Measurements from ENCODE around the gene NCK1.
"Not testable (repeated sequence)": the region's sequence is repeated elsewhere in the genome, so short reads cannot be mapped to it uniquely, and the experiment has no call there.

NCK1 gene

DNA sequence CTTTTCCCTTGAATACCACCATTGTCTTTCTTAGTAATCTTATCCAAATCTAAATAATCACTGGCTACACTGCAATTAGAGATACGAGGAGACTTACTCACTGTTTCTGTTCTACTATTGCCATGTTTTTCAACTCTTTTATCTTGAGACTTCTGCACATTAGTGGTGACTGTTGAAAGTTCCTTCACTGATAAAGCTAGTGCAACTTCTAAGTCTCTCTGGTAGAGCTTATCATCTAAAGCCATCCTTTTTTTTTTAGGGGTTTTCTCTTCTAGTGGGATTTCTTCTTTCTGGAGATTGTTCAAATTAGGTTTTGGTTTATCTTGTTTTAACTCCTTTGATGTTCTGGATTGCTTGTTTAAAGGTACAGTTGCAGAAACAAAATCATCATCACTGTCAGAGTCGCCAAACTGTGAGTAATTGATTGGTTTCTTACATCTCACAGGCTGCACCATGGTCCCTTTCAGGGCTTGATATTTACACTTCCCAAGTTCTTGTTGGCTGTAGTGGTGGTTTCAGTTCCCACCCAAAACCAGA lies 37.7 kb downstream of the NCK1 start:
- H3K27ac ChIP-seq = no peak overlapping the region
- H3K4me1 ChIP-seq (ENCODE audit: control insufficient read depth in 1 of 2, insufficient read depth in 1 of 2, low read depth in 1 of 2, low read length in 1 of 2) = no peaks in the 10 kb centered on the region
- TF ChIP-seq, protein P1, sequence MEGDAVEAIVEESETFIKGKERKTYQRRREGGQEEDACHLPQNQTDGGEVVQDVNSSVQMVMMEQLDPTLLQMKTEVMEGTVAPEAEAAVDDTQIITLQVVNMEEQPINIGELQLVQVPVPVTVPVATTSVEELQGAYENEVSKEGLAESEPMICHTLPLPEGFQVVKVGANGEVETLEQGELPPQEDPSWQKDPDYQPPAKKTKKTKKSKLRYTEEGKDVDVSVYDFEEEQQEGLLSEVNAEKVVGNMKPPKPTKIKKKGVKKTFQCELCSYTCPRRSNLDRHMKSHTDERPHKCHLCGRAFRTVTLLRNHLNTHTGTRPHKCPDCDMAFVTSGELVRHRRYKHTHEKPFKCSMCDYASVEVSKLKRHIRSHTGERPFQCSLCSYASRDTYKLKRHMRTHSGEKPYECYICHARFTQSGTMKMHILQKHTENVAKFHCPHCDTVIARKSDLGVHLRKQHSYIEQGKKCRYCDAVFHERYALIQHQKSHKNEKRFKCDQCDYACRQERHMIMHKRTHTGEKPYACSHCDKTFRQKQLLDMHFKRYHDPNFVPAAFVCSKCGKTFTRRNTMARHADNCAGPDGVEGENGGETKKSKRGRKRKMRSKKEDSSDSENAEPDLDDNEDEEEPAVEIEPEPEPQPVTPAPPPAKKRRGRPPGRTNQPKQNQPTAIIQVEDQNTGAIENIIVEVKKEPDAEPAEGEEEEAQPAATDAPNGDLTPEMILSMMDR (IDR thresholded peaks at IDR 0.05) = no peak
- H3K4me3 ChIP-seq (ENCODE audit: low read depth in 1 of 2, low read length in 1 of 2) = no peak overlapping the region
- H3K9me3 ChIP-seq = no peaks in the 10 kb centered on the region
- no peaks in the 10 kb centered on the region for H3K36me3 ChIP-seq
- H3K27me3 ChIP-seq = no peaks in the 10 kb centered on the region

DNA sequence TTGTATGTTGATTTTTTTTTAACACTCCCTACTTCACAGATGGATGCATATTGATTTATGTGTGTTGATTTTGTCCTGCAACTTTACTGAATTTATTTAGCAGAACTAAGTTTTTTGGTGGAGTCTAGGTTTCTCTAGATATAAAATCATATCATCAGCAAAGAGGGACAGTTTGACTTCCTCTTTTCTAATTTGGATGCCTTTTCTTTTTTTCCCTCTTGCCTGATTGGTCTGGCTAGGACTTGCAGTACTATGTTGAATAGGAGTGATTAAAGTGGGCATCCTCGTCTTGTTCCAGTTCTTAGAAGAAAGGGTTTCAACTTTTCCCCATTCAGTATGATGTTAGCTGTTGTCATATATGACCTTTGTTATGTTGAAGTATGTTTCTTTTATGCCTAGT lies 38.7 kb downstream of the NCK1 start:
- H3K4me1 ChIP-seq (ENCODE audit: control insufficient read depth in 1 of 2, insufficient read depth in 1 of 2, low read depth in 1 of 2, low read length in 1 of 2); H3K27me3 ChIP-seq; H3K36me3 ChIP-seq; H3K4me3 ChIP-seq (ENCODE audit: low read depth in 1 of 2, low read length in 1 of 2); H3K9me3 ChIP-seq; H3K27ac ChIP-seq: not testable (repeated sequence)

DNA sequence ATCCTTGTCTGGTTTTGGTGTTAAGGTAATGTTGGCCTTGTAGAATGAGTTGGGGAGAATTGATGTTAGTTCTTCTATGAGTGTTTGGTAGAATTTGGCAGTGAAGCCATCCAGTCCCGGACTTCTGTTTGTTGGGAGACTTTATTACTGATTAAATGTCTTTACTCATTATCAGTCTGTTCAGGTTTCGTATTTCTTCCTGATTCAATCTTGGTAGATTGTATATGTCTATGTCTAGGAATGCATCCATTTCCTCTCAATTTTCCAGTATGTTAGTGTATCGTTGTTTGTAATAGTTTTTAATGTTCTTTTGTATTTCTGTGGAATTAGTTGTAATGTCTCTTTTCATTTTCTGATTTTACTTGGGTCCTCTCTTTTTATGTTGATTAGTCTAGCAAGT lies 39.4 kb downstream of the NCK1 start:
- no peak overlapping the region for H3K27ac ChIP-seq
- no peaks in the 10 kb centered on the region for H3K27me3 ChIP-seq
- H3K4me3 ChIP-seq (ENCODE audit: low read depth in 1 of 2, low read length in 1 of 2) = no peak overlapping the region
- H3K36me3 ChIP-seq = no peaks in the 10 kb centered on the region
- H3K9me3 ChIP-seq = no peaks in the 10 kb centered on the region
- TF ChIP-seq, protein P1 (IDR thresholded peaks at IDR 0.05) = no peak
- H3K4me1 ChIP-seq (ENCODE audit: control insufficient read depth in 1 of 2, insufficient read depth in 1 of 2, low read depth in 1 of 2, low read length in 1 of 2) = no peaks in the 10 kb centered on the region

DNA sequence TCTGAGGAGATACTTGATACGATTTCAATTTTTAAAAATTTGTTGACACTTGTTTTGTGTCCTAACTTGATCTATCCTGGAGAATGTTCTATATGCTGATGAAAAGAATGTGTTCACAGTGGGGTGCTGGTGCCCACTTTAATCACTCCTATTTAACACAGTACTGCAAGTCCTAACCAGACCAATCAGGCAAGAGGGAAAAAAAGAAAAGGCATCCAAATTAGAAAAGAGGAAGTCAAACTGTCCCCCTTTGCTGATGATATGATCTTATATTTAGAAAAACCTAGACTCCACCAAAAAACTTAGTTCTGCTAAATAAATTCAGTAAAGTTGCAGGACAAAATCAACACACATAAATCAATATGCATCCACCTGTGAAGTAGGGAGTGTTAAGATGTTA lies 40.5 kb downstream of the NCK1 start:
- not testable (repeated sequence) for H3K27me3 ChIP-seq; H3K4me3 ChIP-seq (ENCODE audit: low read depth in 1 of 2, low read length in 1 of 2); H3K4me1 ChIP-seq (ENCODE audit: control insufficient read depth in 1 of 2, insufficient read depth in 1 of 2, low read depth in 1 of 2, low read length in 1 of 2); H3K27ac ChIP-seq; H3K36me3 ChIP-seq; H3K9me3 ChIP-seq

DNA sequence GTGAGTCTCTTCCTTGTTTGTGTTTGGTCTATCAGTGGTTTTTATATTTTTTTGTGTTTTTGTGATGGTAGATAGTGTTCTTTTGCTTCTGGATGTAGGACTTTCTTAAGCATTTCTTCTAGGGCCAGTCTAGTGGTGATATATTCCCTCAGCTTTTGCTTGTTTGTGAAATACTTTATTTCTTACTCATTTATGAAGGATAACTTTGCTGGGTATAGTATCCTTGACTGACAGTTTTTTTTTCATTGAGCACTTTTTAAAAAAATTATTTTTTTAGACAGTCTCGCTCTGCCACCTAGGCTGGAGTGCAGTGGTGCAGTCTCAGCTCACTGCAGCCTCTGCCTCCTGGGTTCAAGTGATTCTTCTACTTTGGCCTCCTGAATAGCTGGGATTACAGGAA lies 41.9 kb downstream of the NCK1 start:
- Histone ChIP-seq H3K36me3 (no peaks in the 10 kb centered on the region), H3K4me3 (ENCODE audit: low read depth in 1 of 2, low read length in 1 of 2) (no peak overlapping the region), H3K9me3 (no peaks in the 10 kb centered on the region), H3K27ac (no peak overlapping the region), H3K4me1 (ENCODE audit: control insufficient read depth in 1 of 2, insufficient read depth in 1 of 2, low read depth in 1 of 2, low read length in 1 of 2) (no peaks in the 10 kb centered on the region), H3K27me3 (no peaks in the 10 kb centered on the region)
- TF ChIP-seq, protein P1 (IDR thresholded peaks at IDR 0.05) = no peak

DNA sequence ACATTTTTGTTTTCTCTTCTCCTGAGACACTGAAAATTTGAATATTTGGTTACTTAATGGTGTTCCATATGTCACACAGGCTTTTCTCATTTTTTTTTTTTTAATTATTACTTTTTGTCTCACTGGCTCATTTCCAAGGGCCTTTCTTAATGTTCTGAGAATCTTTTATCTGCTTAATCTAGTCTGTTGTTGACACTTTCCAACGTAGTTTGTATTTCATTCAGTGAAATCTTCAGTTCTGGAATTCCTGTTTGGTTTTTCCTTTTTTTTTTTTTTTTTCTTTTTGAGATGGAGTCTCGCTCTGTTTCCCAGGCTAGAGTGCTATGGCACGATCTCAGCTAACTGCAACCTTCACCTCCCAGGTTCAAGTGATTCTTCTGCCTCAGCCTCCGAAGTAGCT lies 42.7 kb downstream of the NCK1 start:
- TF ChIP-seq, protein P1 (IDR thresholded peaks at IDR 0.05) = no peak
- no peaks in the 10 kb centered on the region for H3K9me3 ChIP-seq
- H3K4me1 ChIP-seq (ENCODE audit: control insufficient read depth in 1 of 2, insufficient read depth in 1 of 2, low read depth in 1 of 2, low read length in 1 of 2) = no peaks in the 10 kb centered on the region

DNA sequence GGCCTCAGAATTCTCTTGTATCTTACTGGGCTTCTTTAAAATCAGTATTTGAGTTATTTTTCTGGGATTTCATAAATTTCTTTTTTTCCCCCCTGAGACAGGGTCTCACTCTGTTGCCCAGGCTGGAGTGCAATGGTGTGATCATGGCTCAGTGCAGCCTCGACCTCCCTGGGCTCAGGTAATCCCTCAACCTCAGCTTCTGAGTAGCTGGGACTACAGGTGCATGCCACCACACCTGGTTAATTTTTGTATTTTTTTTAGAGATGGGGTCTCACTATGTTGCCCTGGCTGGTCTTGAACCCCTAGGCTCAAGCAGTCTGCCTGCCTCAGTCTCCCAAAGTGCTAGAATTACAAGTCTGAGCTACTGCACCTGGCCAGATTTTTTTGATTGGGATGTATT lies 43.5 kb downstream of the NCK1 start:
- no peak overlapping the region for H3K4me3 ChIP-seq (ENCODE audit: low read depth in 1 of 2, low read length in 1 of 2)
- TF ChIP-seq, protein P1 (IDR thresholded peaks at IDR 0.05) = no peak
- H3K9me3 ChIP-seq = no peaks in the 10 kb centered on the region
- H3K27me3 ChIP-seq = no peaks in the 10 kb centered on the region
- H3K27ac ChIP-seq = no peak overlapping the region
- no peaks in the 10 kb centered on the region for H3K36me3 ChIP-seq
- no peaks in the 10 kb centered on the region for H3K4me1 ChIP-seq (ENCODE audit: control insufficient read depth in 1 of 2, insufficient read depth in 1 of 2, low read depth in 1 of 2, low read length in 1 of 2)

More for the DNA sequence above, 42.7 kb downstream of the NCK1 start:
- no peaks in the 10 kb centered on the region for H3K36me3 ChIP-seq
- no peak overlapping the region for H3K4me3 ChIP-seq (ENCODE audit: low read depth in 1 of 2, low read length in 1 of 2)
- no peaks in the 10 kb centered on the region for H3K27me3 ChIP-seq
- no peak overlapping the region for H3K27ac ChIP-seq
